ENCODE data around the gene RIT2.

DNA sequence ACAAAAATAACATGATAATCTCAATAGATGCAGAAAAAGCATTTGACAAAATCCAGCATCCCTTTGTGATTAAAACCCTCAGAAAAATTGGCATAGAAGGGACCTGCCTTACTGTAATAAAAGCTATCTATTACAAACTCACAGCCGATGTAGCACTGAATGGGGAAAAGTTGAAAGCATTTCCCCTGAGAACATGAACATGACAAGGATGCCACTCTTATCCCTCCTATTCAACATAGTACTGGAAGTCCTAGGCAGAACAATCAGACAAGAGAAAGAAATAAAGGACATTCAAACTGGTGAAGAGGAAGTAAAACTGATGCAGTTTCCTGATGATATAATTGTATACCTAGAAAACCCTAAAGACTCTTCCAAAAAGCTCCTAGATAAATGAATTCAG is 368.7 kb downstream of the RIT2 start:
- TF ChIP-seq, protein P1, sequence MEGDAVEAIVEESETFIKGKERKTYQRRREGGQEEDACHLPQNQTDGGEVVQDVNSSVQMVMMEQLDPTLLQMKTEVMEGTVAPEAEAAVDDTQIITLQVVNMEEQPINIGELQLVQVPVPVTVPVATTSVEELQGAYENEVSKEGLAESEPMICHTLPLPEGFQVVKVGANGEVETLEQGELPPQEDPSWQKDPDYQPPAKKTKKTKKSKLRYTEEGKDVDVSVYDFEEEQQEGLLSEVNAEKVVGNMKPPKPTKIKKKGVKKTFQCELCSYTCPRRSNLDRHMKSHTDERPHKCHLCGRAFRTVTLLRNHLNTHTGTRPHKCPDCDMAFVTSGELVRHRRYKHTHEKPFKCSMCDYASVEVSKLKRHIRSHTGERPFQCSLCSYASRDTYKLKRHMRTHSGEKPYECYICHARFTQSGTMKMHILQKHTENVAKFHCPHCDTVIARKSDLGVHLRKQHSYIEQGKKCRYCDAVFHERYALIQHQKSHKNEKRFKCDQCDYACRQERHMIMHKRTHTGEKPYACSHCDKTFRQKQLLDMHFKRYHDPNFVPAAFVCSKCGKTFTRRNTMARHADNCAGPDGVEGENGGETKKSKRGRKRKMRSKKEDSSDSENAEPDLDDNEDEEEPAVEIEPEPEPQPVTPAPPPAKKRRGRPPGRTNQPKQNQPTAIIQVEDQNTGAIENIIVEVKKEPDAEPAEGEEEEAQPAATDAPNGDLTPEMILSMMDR (IDR thresholded peaks at IDR 0.05): no peak
- TF ChIP-seq EP300 (IDR thresholded peaks at IDR 0.05) (no peak), POLR2AphosphoS5 (IDR thresholded peaks at IDR 0.05) (no peak), POLR2A (IDR thresholded peaks at IDR 0.05) (no peak)
